Adrenal gland (tissue), 5 donors: ENCODE data around the gene RTEL1.

ENCODE experiments used
- CTCF ChIP-seq, 6 experiments: fragments of 450-650 bp in 4 of 6; fragments of 200-600 bp in 2 of 6; sonication (generic) in 1 of 6; IDR thresholded peaks; 1 replicate in 5 of 6; 2 replicates in 1 of 6; pipeline versions ENCODE4 v1.5.1 to v1.8.0; 2016 to 2021; ENCODE audit warnings: antibody characterized with exemption in 6 of 6, mild to moderate bottlenecking in 2 of 6, moderate library complexity in 1 of 6
- POLR2A ChIP-seq, 2 donors: fragments of 450-650 bp; IDR thresholded peaks; one replicate each; pipeline ENCODE4 v1.6.1; 2017; ENCODE audit warnings: antibody characterized with exemption in 2 of 2, mild to moderate bottlenecking in 2 of 2, moderate library complexity in 1 of 2
- donor health status: DM: no; HTN: no; CAD: no.

DNA sequence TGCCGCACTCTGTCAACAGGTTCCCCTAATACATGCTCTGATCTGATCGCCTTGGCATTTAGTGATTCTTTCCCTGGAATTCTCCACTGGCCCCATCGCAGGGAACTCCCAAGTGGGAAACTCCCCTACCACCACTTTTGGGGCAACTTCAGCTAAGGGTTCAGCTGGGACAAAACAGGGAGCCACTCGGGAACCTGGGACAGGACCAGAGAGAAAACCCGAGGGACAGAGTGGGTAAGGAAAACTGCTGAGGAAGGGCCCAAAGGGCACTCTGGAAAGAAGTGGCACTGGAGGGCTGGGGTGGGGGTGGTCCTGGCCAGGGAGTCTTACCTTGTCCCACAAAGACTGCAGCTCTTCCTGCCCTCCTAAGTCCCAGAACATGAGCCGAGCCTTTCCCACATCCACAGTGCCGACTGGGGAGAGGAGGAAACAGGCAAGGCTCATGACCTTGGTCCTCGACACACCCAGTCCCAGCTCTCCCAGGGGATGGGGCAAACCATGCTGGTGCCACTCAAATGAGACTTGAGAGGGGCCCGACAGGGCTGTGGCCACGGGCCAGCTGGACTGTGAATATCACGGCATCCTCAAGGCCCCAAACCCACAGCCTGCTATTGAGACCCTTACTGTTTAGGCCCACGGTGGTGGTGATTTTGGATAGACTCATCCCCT lies 48.0 kb downstream of the RTEL1 start:
- TF ChIP-seq CTCF (IDR thresholded peaks at IDR 0.05) (no peak), POLR2A (IDR thresholded peaks at IDR 0.05) (no peak)
